Panc1 (cell line): ENCODE measurements around the gene YPEL3.

Source experiments
- SIN3A ChIP-seq: IDR thresholded peaks from 2 replicates; pipeline ENCODE4 v1.6.1; 2012; ENCODE audit warnings: low read depth, mild to moderate bottlenecking, low read length, moderate library complexity, borderline replicate concordance; ENCODE audit not compliant: insufficient read depth
- TF ChIP-seq, protein P1 (sequence below): fragments of 450-650 bp; IDR thresholded peaks from 2 replicates; pipeline ENCODE4 v1.5.1; 2017; ENCODE audit warnings: mild to moderate bottlenecking
- TF ChIP-seq, protein P2 (sequence below), 2 experiments: IDR thresholded peaks; 2 replicates each; pipeline ENCODE4 v1.6.1; 2011 to 2012; ENCODE audit warnings: low read depth in 2 of 2, control low read depth in 1 of 2, low read length in 1 of 2, mild to moderate bottlenecking in 1 of 2, moderate library complexity in 1 of 2; ENCODE audit not compliant: insufficient read depth in 1 of 2

DNA sequence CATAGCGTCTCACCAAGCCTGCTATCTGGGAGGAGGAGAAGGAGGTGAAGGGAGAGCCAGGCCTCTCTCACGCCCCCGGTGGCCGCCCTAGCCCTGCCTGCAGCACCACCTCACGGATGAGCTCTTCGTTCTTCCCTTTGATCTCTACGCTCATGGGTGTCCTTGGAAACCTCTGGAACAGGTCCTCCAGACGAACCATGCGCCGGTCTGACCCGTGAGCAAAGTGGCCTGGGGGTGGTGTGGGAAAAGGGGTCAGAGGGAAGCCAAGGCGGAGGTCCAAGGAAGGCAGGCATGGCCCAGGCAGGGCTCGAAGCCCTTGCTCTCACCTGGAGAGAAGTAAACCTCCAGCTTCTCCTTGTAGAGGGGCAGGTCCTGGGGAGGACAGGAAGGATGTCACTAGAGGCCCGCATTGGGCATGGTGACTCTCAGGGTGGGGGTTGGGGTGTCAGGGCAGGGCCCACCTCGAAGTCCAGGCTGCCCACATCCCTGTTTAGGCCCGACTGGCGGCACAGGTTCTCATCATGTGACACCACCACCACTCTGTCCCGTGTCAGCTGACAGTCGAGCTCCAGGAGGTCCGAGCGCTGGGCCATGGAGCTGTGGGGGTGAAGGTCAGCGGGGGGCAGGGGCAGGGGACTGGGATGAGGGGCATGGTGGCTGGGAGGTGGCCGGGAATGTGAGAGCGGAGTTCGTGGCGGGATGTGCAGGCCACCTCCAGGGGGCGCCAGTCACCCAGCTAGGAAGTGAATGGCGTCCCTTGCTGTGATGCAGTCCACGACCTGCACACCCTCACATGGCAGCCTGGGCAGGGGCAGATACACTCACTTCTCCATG, 16.4 kb upstream of the YPEL3 start:
- TF ChIP-seq, protein P1, sequence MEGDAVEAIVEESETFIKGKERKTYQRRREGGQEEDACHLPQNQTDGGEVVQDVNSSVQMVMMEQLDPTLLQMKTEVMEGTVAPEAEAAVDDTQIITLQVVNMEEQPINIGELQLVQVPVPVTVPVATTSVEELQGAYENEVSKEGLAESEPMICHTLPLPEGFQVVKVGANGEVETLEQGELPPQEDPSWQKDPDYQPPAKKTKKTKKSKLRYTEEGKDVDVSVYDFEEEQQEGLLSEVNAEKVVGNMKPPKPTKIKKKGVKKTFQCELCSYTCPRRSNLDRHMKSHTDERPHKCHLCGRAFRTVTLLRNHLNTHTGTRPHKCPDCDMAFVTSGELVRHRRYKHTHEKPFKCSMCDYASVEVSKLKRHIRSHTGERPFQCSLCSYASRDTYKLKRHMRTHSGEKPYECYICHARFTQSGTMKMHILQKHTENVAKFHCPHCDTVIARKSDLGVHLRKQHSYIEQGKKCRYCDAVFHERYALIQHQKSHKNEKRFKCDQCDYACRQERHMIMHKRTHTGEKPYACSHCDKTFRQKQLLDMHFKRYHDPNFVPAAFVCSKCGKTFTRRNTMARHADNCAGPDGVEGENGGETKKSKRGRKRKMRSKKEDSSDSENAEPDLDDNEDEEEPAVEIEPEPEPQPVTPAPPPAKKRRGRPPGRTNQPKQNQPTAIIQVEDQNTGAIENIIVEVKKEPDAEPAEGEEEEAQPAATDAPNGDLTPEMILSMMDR = peak; percentile 96
- no peak for TF ChIP-seq SIN3A
- TF ChIP-seq, protein P2, sequence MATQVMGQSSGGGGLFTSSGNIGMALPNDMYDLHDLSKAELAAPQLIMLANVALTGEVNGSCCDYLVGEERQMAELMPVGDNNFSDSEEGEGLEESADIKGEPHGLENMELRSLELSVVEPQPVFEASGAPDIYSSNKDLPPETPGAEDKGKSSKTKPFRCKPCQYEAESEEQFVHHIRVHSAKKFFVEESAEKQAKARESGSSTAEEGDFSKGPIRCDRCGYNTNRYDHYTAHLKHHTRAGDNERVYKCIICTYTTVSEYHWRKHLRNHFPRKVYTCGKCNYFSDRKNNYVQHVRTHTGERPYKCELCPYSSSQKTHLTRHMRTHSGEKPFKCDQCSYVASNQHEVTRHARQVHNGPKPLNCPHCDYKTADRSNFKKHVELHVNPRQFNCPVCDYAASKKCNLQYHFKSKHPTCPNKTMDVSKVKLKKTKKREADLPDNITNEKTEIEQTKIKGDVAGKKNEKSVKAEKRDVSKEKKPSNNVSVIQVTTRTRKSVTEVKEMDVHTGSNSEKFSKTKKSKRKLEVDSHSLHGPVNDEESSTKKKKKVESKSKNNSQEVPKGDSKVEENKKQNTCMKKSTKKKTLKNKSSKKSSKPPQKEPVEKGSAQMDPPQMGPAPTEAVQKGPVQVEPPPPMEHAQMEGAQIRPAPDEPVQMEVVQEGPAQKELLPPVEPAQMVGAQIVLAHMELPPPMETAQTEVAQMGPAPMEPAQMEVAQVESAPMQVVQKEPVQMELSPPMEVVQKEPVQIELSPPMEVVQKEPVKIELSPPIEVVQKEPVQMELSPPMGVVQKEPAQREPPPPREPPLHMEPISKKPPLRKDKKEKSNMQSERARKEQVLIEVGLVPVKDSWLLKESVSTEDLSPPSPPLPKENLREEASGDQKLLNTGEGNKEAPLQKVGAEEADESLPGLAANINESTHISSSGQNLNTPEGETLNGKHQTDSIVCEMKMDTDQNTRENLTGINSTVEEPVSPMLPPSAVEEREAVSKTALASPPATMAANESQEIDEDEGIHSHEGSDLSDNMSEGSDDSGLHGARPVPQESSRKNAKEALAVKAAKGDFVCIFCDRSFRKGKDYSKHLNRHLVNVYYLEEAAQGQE (IDR thresholded peaks at IDR 0.05; ENCODE audit: insufficient read depth in 1 of 2, low read depth in 2 of 2, low read length in 1 of 2) = no peak
